GM12872 (cell line): ENCODE data around the gene TPH1.

ENCODE experiments used
- CTCF ChIP-seq: IDR thresholded peaks from 3 replicates; pipeline ENCODE4 v1.5.1; 2011; ENCODE audit warnings: low read depth, mild to moderate bottlenecking, low read length, moderate library complexity; ENCODE audit not compliant: insufficient read depth

Gene TPH1

GRCh38 chr11:18046116-18046777 is at the start of gene TPH1:
TSS of gene TPH1 (minus strand) at chr11:18046269. CDS start at chr11:18040762, 5,507 bp downstream.
- TF ChIP-seq CTCF, result no peak

- TF ChIP-seq CTCF, result no peak
These were observed 47.9 kb upstream of the TPH1 start for GRCh38 chr11:18093959-18094358.

GRCh38 chr11:18091731-18092130 is 45.7 kb upstream of the TPH1 start:
- no peak for TF ChIP-seq CTCF

GRCh38 chr11:18088966-18089365 is 42.9 kb upstream of the TPH1 start:
- no peak for TF ChIP-seq CTCF

GRCh38 chr11:18088366-18088765 is 42.3 kb upstream of the TPH1 start:
- TF ChIP-seq CTCF, result no peak

- no peak for TF ChIP-seq CTCF
These were observed 35.5 kb upstream of the TPH1 start for GRCh38 chr11:18081551-18081950.

GRCh38 chr11:18080451-18080850 is 34.4 kb upstream of the TPH1 start:
- no peak for TF ChIP-seq CTCF
